ENCODE data around the gene CTSE. TPM values are rescaled to one million over a fixed set of nuclear protein-coding genes. Genes with fewer than 3 reads are reported as not detected.

The CTSE gene
- total RNA-seq, 8 experiments from 2014 or later: 0.76 TPM; not detected in 7

DNA sequence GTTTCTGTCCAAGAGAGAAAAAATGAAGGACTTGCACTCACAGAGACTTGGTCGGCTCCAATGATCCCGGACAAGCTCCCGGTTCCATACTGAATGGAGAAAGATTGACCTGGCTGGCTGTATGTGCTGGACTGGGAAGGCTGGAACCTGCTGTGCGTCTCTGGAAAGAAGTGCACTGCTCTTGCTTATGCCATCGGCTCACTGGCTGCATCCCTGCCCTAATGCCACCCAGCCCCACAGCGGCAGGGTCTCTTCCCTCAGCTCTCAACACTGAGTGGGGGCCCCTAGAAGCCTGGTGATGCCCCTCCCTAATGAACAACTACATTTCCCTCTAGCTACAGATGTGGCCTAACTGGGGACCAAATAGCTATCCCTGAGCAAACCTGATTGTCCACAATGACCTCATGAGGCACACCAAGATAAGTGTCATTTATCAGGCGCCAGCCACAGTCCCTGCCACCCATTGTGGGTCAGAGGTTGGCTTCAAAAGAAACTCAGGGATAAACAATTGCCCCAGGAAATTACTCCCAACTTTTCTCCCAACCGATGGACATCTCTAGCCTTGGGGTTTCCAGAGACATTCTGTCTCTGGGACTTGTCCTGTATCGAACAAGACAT, 2.6 kb downstream of the CTSE start:
- no peak for ATAC-seq (replicated peaks in 6 of 8)
- H3K4me1 ChIP-seq (replicated peaks in 1 of 2): no peaks in the 10 kb centered on the region
- no peak overlapping the region for H3K4me3 ChIP-seq
- no peak overlapping the region for H3K27ac ChIP-seq
- WGBS, 10 experiments: 50 to 86% (median 83%) methylated on average over 1 to 9 of the region's 9 CpGs; no CpG with 5 or more reads in 1 of the 10 experiments
- in situ Hi-C loops (cut with MboI; ENCODE audit: low pct_unique_long_range_greater_than_20kb in 2 of 9, low sequenced_read_pairs in 9 of 9, unreplicated experiment in 9 of 9): loop anchor here in 2 of 9 experiments (10.0 kb wide), 1 partner anchor 84 kb away; no protein-coding TSS in a partner anchor

DNA sequence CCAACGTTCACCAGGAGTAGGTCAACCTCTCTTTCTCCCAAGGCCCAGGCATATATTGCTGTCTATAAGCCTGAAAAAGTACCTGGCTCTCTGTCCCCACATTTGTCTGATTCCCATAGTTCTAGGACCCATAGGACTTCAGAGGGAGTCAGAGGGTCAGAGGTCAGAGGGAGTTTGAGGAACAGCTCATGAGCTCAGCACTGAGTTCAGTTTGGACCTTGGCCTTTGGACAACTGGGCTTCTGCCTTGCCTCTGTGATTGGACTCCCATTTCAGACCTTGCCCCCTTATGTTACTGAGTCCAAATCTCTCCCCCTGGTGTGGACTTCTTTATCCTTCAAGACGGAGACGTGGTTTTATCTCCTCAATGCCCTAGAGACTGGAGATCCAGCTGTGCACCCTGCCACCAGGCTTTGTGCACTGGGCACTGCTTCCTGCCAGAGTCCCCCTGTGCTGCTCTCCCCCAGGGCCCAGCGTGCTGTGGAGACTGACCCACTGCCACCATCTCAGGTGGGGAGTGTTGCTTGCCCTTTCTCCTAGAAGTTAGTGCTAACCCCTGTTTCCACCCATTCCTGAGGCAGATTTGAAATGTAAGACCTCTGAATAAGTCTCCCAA, 3.2 kb downstream of the CTSE start:
- H3K27ac ChIP-seq: no peak overlapping the region
- in situ Hi-C loops (cut with MboI; ENCODE audit: low pct_unique_long_range_greater_than_20kb in 2 of 9, low sequenced_read_pairs in 9 of 9, unreplicated experiment in 9 of 9): loop anchor here in 2 of 9 experiments (10.0 kb wide), 1 partner anchor 84 kb away; no protein-coding TSS in a partner anchor
- no peaks in the 10 kb centered on the region for H3K4me1 ChIP-seq (replicated peaks in 1 of 2)
- no peak overlapping the region for H3K4me3 ChIP-seq
- no peak for ATAC-seq (replicated peaks in 6 of 8)
- WGBS, 10 experiments: 40 to 100% (median 93%) methylated on average over 1 to 4 of the region's 4 CpGs

DNA sequence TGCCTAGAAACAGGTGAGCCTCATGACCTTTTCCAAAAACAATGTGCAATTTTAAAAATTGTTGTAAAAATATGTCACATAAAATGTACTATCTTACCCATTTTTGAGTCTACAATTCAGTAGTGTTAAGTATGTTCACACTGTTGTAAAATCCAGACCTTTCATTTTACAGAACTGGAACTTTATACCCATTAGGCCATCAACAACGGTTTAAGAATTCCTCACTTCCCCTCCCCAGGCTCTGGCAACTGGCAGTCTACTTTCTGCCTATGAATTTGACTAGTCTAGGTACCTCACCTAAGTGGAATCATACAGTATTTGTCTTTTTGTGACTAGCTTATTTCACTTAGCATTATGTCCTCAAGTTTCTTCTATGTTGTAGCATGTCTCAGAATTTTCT, 8.6 kb downstream of the CTSE start:
- H3K4me3 ChIP-seq: no peak overlapping the region
- H3K4me1 ChIP-seq (replicated peaks in 1 of 2): peaks cover 0 to under 1% of the 10 kb centered on the region in 2 donors
- in situ Hi-C loops (cut with MboI; ENCODE audit: low pct_unique_long_range_greater_than_20kb in 2 of 9, low sequenced_read_pairs in 9 of 9, unreplicated experiment in 9 of 9): no loop called here
- ATAC-seq (replicated peaks in 6 of 8): no peak
- H3K27ac ChIP-seq: no peak overlapping the region
- 40 to 91% (median 71%) methylated on average over 1 of the region's 1 CpG; no CpG with 5 or more reads in 4 of the 10 experiments for WGBS, 10 experiments

DNA sequence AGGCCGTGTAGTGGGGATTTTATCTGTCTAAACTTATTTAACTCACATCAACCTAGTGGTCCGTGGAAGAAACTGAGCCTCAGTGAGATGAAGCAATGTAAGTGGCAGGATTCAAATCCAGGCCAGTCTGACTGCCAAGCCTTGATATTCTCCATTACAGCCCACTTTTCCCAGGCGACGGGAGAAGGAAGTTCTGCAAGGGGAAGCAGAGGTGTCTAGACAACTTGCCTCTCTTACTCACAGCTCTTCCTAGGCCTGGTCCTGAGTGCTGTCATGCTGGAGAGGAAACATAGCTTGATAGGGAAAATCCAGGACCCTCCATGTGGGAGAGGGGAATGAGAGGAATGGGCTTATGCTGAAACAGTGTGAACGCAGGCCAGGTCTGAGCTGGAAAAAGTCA, 9.1 kb downstream of the CTSE start:
- H3K4me1 ChIP-seq (replicated peaks in 1 of 2): peaks cover 0 to 2% of the 10 kb centered on the region in 2 donors
- no peak for ATAC-seq (replicated peaks in 6 of 8)
- in situ Hi-C loops (cut with MboI; ENCODE audit: low pct_unique_long_range_greater_than_20kb in 2 of 9, low sequenced_read_pairs in 9 of 9, unreplicated experiment in 9 of 9): no loop called here
- no peak overlapping the region for H3K4me3 ChIP-seq
- no peak overlapping the region for H3K27ac ChIP-seq
- 20 to 95% (median 74%) methylated on average over 1 to 5 of the region's 5 CpGs for WGBS, 10 experiments

DNA sequence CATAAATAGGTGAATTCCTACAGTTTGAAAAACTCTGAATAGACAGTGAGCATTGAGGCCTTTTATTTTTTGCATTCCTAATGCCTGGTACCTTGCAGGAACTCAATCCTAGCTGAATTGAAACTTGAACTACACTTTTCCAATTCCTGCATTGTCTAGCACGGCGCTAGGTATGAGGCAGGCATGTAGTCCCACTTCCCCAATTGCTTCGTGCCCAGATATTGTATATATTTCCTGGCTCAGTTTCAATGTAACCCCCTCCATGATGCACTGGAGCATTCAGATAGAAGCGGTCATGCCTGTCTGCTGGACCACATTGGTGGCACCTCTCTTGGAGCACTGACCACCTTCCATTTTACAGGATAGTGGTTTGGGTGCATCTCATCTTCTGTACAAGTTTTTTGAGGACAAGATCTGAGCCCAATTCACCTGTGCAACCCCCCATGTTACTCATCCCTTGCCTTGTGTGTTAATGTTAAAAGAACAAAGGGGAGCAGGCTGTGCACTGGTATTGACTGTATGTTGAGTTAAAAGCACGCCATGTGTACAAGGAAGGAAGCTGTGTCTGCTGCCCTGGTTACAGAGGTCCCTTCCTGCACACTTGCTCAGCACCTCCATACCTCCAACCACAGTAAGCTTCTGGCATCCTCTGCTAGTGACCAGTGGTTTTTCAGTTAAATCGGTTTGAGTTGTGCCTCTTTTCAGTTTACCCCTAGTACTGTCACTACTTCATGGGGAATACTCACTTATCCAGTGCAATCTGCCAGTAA, 10.5 kb downstream of the CTSE start:
- 11 to 100% (median 81%) methylated on average over 1 to 6 of the region's 6 CpGs; no CpG with 5 or more reads in 1 of the 10 experiments for WGBS, 10 experiments
- Histone ChIP-seq H3K4me3 (no peak overlapping the region), H3K4me1 (replicated peaks in 1 of 2) (peaks cover 0 to 2% of the 10 kb centered on the region in 2 donors), H3K27ac (no peak overlapping the region)
- in situ Hi-C loops (cut with MboI; ENCODE audit: low pct_unique_long_range_greater_than_20kb in 2 of 9, low sequenced_read_pairs in 9 of 9, unreplicated experiment in 9 of 9): no loop called here
- ATAC-seq (replicated peaks in 6 of 8): no peak

DNA sequence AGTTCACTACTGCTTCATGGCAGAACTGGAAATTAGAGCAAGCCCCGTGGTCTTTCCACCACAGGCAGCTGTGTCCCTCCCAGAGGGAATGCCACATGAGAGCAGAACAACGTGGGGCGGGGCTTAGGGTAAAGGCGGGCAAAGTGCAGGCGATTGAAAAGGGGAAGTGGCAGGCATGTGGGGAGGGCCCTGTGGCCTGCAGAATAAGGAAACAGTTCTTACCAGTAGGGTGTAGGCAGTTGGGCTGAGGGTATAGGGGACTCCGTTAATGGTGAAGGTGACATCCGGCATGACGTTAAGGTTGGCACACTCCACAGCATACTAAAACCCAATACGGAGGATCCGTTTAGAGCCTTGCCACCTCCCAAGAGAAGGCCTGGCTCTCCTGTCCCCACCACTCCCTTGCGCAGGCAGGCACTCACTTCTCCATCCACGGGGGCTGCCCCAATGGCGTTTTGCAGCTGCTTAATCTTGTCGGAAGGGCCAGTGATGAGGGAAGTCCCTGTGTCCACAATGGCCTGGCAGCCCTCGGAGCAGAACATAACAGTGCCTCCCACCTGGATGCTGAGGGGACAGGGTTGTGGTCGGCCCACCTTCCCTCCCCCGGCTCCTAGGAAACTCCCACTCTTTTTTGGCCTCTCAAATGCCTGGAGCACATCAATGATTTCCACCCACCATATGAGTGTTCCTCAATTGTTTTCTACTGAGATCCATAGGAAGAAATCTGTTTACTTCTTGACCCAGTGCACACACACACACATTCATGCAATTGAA, 11.4 kb downstream of the CTSE start:
- in situ Hi-C loops (cut with MboI; ENCODE audit: low pct_unique_long_range_greater_than_20kb in 2 of 9, low sequenced_read_pairs in 9 of 9, unreplicated experiment in 9 of 9): no loop called here
- 0 to 81% (median 57%) methylated on average over 1 to 11 of the region's 17 CpGs; no CpG with 5 or more reads in 3 of the 10 experiments for WGBS, 10 experiments
- H3K27ac ChIP-seq: no peak overlapping the region
- no peak overlapping the region for H3K4me3 ChIP-seq
- peaks cover 0 to 2% of the 10 kb centered on the region in 2 donors for H3K4me1 ChIP-seq (replicated peaks in 1 of 2)
- no peak for ATAC-seq (replicated peaks in 6 of 8)

DNA sequence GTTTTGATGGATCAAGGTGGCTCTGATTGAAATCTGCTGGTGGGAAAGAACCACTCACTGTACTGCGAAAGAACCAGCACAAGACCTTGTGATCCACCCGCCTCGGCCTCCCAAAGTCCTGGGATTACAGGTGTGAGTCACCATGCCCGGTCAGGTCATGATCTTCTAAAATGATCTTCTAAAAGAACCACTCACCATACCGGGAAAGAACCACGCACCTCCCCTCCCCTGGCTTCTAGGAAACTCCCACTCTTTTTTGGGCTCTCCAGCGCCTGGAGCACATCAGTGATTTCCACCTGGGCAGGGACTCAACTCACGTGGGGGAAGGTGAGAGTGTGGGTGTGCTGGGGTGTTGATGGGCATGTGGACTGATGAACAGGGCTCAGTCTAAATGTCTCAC, 12.6 kb downstream of the CTSE start:
- Histone ChIP-seq H3K27ac (no peak overlapping the region), H3K4me3 (no peak overlapping the region), H3K4me1 (replicated peaks in 1 of 2) (peaks cover 0 to 2% of the 10 kb centered on the region in 2 donors)
- in situ Hi-C loops (cut with MboI; ENCODE audit: low pct_unique_long_range_greater_than_20kb in 2 of 9, low sequenced_read_pairs in 9 of 9, unreplicated experiment in 9 of 9): no loop called here
- ATAC-seq (replicated peaks in 6 of 8): no peak
- WGBS, 10 experiments: 80 to 100% (median 83%) methylated on average over 1 to 8 of the region's 8 CpGs; no CpG with 5 or more reads in 4 of the 10 experiments

DNA sequence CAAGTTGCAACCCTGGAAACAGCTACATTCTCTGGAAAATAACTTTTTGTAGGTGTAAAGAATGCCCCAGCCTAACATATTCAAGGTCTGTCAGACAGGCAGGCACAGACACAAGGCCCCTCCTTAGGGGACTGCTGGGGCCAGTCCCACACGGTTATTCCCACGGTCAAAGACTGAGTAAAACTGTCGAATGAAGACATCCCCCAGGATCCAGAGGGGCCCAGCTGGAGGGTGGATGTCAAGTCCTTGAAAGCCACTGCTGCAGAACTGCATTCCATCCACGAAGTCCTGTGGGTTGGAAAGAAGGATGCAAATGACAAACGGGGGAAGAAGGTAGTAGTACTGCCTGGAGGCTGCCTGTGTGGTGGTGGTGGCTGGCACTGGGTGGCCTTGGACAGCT, 13.6 kb downstream of the CTSE start:
- no peak overlapping the region for H3K27ac ChIP-seq
- in situ Hi-C loops (cut with MboI; ENCODE audit: low pct_unique_long_range_greater_than_20kb in 2 of 9, low sequenced_read_pairs in 9 of 9, unreplicated experiment in 9 of 9): no loop called here
- peaks cover 0 to 2% of the 10 kb centered on the region in 2 donors for H3K4me1 ChIP-seq (replicated peaks in 1 of 2)
- 16 to 100% (median 27%) methylated on average over 1 to 5 of the region's 5 CpGs; no CpG with 5 or more reads in 4 of the 10 experiments for WGBS, 10 experiments
- peak in 4 of 8 experiments; percentile 42 to 72 (median 51) for ATAC-seq (replicated peaks in 6 of 8)
- no peak overlapping the region for H3K4me3 ChIP-seq

DNA sequence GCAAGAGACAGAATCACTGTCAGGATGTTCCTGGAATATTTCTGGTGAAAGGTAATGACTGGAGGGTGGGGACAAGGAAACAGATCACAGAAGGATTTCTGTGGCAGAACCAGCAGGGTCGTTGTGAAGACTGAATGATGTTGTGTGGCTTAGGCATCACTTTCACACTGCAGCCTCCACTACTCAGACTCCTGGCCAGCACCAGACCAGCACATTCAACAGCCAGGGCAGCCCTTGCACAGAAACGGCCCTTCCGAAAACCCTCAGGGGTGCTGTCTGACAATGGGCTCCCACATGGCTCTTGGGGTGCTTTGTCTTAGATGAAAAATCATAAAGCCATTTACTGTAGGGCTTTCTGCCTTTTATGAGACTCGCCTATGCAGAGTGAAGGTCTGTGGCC, 16.7 kb downstream of the CTSE start:
- no peak overlapping the region for H3K4me3 ChIP-seq
- no peak for ATAC-seq (replicated peaks in 6 of 8)
- H3K4me1 ChIP-seq (replicated peaks in 1 of 2): peaks cover 0 to 2% of the 10 kb centered on the region in 2 donors
- no peak overlapping the region for H3K27ac ChIP-seq
- WGBS, 10 experiments: 40 to 94% (median 70%) methylated on average over 1 to 3 of the region's 4 CpGs; no CpG with 5 or more reads in 3 of the 10 experiments
- in situ Hi-C loops (cut with MboI; ENCODE audit: low pct_unique_long_range_greater_than_20kb in 2 of 9, low sequenced_read_pairs in 9 of 9, unreplicated experiment in 9 of 9): no loop called here

DNA sequence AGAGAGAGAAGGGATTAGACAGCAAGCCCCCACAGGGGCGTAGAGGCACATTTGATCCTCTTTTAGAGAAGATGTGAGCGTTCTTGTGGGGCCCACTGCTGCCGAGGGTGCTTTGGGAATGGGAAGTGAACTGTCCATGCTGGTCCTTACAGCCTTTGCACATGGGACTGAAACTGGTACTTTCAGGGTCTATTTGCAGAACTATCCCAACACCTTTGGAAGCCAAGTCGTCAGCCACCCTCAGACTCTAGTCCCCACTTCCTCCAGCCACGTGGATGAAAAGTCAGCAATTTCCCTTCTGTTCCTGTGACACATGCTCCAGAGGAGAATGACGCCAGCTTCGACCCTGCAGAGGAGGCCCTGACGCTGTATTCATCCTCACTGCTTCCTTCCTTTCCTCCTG, 17.9 kb downstream of the CTSE start:
- no peak for ATAC-seq (replicated peaks in 6 of 8)
- H3K27ac ChIP-seq: no peak overlapping the region
- no peak overlapping the region for H3K4me3 ChIP-seq
- 0 to 100% (median 83%) methylated on average over 2 to 8 of the region's 8 CpGs; no CpG with 5 or more reads in 3 of the 10 experiments for WGBS, 10 experiments
- in situ Hi-C loops (cut with MboI; ENCODE audit: low pct_unique_long_range_greater_than_20kb in 2 of 9, low sequenced_read_pairs in 9 of 9, unreplicated experiment in 9 of 9): no loop called here
- peaks cover 0 to 2% of the 10 kb centered on the region in 2 donors for H3K4me1 ChIP-seq (replicated peaks in 1 of 2)

DNA sequence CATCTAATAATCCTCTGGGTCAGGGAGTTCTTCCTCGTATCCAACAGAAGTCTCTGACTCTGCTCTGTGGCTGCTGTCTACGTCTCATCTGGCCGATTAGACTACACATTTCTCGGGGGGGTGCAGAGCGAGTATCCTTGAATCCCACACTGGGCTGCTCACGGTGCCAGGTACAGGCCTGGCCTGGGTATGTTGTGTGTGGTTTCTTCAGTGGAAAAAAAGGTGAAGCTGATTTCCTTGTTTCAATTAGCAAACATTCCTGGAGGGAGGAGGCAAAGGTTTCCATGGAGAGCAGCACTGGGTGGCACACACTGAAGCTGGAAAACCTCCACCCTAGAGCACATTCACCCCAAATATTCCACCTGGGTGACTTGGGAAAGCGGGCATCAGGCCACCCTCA, 18.5 kb downstream of the CTSE start:
- H3K4me1 ChIP-seq (replicated peaks in 1 of 2): peaks cover 0 to 2% of the 10 kb centered on the region in 2 donors
- no peak overlapping the region for H3K4me3 ChIP-seq
- in situ Hi-C loops (cut with MboI; ENCODE audit: low pct_unique_long_range_greater_than_20kb in 2 of 9, low sequenced_read_pairs in 9 of 9, unreplicated experiment in 9 of 9): no loop called here
- 69 to 94% (median 79%) methylated on average over 1 to 5 of the region's 7 CpGs; no CpG with 5 or more reads in 4 of the 10 experiments for WGBS, 10 experiments
- H3K27ac ChIP-seq: no peak overlapping the region
- ATAC-seq (replicated peaks in 6 of 8): no peak

DNA sequence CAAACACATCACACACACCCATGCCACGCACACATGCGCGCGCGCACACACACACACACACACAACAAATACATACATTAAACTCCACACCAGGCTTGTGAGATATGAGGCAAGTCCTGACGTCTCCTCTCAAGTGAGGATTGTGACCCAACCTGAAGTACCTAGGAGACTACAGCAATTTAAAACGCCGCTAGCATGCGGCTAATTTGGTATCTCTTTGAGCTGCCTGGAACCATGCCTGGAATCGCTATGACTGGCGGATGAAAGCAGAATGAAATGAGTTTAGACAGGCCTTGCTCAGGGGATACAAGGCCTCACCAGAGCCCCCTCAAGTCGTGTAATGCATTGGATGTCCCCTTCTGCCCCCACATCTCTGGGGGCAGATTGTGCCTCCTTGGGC, 18.9 kb downstream of the CTSE start:
- no peak overlapping the region for H3K27ac ChIP-seq
- H3K4me1 ChIP-seq (replicated peaks in 1 of 2): no peaks in the 10 kb centered on the region
- ATAC-seq (replicated peaks in 6 of 8): peak in 1 of 8 experiments; percentile 37
- in situ Hi-C loops (cut with MboI; ENCODE audit: low pct_unique_long_range_greater_than_20kb in 2 of 9, low sequenced_read_pairs in 9 of 9, unreplicated experiment in 9 of 9): no loop called here
- no peak overlapping the region for H3K4me3 ChIP-seq
- 82 to 95% (median 90%) methylated on average over 3 to 12 of the region's 12 CpGs; no CpG with 5 or more reads in 4 of the 10 experiments for WGBS, 10 experiments

All from motor neuron (in vitro differentiated cells).